ENCODE results near the gene CYLD.
A peak's percentile ranks its signal among the peaks of the same experiment; 100 is the strongest.

CYLD gene

DNA sequence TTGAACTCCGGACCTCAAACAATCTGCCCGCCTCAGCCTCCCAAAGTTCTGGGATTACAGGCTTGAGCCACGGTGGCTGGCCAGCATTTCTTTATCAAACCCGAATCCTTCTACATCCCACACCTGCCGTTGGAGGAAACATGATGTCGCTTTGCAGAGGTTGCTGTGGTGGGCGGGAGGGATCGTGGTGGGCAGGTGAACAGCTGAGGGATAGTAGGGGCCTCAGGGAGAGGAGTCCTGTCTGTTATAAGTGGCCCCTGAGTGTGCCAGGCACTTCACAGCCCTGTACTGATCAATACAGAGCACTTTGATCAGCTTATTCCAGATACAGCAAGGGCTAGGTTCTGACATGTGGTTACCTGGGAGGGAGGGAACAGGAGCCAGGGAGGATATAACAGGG, 76.5 kb downstream of the CYLD start:
- no peak for DNase-seq (ENCODE audit: low spot score)

DNA sequence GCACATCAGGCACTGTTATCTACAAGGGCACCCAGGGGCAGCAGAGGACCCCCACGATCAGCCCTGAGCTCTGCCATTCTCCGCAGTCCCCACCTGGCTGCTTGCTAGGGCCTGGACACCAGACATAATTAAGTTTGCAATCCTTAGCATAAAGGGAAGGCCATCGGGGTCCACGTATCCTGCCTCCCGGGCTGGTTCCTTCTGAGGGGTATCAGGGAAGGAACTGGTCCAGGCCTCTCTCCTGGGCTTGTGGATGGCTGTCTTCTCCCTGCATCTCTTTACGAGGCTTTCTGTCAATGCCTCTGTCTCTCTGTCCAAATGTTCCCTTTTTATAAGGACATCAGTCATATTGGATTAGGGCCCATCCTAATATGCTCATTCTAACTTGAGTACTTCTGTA, 77.8 kb downstream of the CYLD start:
- DNase-seq (ENCODE audit: low spot score) = no peak

DNA sequence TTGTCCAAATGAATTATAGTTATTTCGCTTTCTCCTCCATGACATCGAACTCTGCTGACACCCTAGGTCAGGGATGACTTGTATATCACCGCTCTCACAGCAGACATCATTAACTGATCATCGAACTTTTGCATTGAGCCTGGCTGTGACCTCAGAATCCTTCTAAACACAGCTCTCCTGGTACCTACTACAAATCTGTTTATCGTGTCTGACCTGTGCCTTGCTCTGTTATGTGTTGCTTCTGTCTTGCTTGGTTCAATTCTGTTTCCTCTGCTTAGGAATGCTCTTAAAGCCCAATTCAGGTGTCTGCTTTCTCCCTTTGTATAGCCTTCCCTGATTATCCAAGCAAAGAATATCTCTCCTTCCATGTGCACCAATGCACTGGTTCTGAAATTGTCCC, 78.3 kb downstream of the CYLD start:
- no peak for DNase-seq (ENCODE audit: low spot score)

DNA sequence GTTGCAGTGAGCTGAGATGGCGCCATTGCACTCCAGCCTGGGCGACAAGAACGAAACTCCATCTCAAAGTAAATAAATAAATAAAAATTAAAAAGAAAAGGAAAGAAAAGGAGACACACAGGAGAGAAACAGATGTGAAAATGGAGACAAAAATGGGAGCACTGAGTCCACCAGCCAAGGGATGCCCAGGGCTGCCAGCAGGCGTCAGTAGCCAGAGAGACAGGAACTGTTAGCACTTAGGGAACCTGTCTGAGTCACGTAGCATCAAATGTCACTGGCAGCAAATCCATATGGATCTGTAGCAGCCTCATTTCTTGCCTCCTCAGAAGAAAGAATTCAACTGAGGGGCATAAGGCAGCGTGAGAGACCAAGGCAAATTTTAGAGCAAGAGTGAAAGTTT, 79.7 kb downstream of the CYLD start:
- no peak for DNase-seq (ENCODE audit: low spot score)

DNA sequence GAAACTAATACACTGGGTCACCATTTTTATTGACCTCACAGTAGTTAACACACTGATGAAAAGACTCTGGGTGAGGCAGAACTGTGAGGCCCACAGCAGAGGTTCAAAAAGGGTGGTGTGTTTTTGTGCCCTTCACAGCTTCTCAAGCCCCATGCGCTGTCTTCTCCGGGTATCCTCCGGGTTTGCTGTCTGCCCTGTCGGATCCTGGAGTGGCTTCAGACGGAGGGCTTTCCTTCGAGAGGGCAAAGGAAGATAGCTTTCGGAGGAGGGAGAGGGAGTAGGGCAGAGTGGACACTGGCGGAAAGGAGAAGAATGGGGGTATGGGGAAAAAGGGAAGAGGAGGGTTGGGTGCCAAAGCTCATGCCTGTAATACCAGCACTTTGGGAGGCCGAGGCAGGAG, 80.8 kb downstream of the CYLD start:
- no peak for DNase-seq (ENCODE audit: low spot score)

DNA sequence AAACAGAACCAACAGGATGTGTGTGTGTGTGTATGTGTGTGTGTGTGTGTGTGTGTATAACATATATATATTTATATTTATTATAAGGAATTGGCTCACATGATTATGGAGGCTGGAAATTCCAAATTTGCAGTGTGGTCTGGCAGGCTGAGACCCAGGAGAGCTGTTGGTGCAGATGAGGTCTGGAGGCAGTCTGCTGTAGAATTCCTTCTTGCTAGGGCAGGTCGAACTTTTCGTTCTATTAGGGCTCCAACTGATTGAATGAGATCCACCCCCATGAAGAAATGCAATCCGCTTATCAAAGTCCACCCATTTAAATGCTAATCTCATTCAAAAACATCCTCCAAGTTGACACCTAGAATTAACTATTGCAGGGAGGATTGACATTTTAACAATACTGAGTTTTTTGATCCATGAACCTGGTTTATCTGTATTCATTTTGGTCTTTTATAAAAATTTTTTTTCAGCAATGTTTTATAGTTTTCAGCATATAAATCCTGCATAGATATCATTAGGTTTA, 85.0 kb downstream of the CYLD start:
- no peak for DNase-seq (ENCODE audit: low spot score)

DNA sequence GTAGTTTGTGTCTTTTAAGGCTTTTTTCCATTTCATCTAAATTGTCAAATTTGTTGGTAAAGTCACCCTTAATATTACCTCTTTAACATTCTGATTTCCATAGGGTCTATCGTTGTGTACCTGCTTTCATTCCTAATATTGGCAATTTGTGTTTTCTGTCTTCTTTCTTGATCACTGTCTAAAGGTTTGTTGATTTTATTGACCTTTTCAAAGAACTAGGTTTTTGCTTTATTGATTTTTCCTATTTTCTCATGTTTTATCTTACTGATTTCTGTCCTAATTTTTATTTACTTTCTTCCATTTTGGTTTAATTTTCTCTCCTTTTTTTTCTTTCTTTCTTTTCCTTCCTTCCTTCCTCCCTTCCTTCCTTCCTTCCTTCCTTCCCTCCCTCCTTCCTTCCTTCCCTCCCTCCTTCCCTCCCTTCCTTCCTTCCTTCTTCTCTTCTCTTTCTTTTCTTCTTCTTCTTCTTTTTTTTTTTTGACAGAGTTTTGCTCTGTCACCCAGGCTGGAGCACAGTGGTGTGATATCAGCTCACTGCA, 86.3 kb downstream of the CYLD start:
- no peak for DNase-seq (ENCODE audit: low spot score)

DNA sequence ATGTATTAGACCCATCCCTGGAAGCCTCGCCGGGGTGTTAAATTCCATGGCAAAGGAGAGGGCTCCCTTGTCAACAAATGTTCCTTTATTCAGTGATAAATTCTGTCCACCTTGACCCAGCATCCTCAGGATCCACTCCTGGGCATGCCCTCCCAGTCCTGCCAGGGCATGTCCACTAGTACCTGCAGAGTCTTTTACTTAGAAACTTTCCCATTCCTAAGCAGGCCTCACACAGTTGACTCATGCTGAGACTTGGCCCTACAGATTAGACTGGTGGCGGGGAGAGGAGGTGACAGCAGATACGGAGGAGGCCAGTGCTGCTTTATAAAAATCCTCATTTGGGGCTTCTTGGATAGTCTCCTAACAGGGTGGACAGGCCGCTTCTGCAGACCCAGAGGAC, 88.8 kb downstream of the CYLD start:
- no peak for DNase-seq (ENCODE audit: low spot score)

DNA sequence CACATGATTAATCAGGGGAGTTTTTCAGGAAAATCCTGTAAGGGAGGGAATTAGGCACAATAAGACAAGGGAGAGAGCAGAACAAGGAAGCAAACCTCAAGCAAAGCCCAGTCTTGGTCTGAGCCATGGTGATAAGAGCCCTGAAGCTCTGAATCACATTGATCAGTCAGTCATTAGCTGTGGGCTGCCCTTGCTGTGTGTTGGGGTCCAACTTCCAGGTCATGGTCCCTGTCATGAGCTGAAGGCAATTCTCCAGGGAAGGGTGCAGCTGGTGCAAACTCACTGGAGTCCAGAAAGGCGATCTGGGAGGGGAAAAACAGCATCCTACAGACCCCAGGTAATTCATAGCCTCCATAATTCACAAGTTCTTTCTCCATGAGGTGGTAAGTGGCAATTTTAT, 89.9 kb downstream of the CYLD start:
- DNase-seq (ENCODE audit: low spot score) = no peak

DNA sequence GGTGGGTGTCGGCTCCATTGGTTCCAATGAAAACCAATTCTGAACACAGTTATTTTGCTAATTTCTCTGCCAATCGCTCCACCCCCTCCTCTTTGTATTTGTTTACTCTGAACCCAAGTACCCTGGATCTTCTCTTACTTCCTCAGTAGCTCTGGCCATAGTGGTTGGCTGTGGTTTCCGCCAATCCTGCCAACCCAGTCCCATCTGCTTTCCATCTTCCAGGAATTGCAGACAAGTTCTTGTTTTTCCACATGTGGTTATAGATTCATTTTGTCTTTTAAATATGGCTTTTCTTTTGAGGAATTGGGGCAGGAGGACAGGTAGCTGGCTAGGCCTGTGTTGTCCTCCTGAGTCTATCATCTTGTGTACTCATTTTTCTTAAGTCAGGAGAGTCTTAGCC, 92.0 kb downstream of the CYLD start:
- DNase-seq (ENCODE audit: low spot score) = no peak

DNA sequence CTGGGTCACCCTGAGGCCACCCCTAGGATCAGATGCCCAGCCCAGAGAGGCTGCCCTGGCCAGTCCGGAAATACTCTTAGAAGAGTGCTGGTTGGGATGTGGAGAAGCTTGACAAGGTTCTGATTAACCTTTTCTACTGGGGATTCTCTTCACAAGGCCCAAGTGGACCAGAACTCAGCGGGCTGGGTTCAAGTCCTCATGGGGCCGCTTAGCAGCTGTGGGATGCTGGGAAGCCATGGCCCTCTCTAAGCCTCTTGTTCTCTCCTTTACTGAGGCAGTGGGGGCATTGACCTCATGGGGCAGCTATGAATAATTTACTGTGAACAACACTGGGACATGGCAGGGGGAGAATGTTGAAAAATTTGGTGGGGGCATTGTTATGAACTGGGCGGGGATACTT, 92.8 kb downstream of the CYLD start:
- no peak for DNase-seq (ENCODE audit: low spot score)

DNA sequence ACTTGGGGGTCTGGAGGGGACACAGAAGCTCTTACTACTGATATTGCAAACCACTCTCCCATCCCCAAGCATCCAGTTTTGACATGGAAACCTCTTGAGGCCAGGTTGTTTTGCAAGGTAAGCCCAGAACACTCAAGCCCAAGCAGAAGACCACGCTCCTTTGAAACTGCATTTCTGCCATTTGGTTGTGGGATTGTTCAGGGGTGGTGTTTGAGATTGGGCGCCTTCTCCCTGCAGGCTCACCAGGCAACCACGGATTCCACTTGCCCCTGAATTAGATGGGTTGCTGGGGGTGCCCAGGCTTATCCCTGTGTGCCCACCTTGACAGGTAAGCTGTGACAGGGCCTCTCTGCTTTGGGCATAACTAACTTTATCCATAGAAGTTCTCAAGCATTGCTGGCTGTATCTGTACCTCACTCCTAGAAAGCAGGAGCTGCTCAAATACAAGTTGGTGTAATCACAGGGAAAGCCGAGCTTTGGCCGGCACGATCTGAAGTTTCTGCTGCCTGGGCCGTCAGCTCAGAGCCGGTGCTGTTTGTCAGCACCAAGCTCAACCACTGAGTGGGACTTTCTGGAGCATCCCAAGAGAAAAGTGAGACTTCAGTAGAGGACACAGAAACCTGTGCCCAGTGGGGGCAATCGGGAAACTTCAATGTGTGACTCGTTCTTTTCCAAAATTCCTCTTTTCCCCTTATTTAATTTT, 93.6 kb downstream of the CYLD start:
- no peak for DNase-seq (ENCODE audit: low spot score)

DNA sequence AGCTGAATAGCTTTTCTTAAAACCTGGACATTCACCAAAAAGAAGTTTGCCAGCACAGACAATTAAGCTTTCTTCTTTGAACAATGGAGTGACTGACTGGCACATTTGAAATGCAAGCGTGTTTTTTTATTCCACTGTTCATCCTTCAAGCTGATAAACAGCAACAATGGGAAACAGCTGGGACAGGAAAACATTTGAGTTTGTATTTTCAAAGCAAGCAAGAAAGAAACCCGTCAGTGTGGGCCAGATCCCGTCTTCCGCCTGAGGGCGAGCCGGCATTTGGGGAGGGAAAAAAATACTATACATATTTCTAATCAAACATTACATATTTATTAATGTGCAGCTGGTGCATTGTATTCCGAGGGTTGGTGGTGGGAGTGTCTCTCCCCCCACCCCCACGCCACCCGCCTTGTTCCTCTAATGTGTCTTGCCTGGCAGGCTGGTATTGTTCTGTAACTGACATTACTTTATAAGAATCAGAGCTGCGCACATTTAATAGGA, 94.3 kb downstream of the CYLD start:
- no peak for DNase-seq (ENCODE audit: low spot score)

DNA sequence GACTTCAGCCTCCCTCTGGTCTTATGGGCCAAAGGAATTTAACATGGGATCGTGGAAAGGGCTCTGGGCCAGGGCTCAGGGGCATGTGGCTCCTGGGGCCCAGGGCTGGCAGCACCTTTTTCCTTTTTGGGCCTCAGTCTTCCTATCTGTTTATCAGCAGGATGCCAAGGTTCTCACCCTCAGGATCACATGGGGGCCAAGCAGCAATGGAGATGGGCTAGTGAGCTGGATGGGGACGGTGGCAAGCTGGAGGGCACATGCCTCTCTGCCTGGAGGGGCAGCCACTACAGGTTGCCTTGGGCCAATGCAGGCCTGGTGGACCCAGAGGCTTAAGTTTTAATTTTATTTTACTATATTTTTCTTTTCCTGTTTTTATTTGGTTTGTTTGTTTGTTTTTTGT, 95.4 kb downstream of the CYLD start:
- DNase-seq (ENCODE audit: low spot score) = no peak

DNA sequence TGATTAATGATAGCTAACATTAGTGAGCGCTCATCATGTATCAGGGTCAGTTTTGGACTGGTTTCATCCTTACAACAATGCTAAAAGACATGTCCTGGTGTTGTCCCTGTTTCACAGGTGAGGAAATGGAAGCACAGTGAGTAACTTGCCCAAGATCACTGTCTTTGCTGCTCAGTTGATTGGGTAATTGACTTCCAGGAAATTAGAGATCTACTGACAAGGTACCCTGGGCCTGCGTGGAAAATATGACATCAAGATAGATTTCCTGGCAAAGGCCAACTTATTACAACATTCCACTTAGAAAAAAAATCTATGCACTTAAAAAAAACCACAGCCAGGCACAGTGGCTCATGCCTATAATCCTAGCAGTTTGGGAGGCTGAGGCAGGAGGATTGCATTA, 96.3 kb downstream of the CYLD start:
- peak; percentile 6 for DNase-seq (ENCODE audit: low spot score)

DNA sequence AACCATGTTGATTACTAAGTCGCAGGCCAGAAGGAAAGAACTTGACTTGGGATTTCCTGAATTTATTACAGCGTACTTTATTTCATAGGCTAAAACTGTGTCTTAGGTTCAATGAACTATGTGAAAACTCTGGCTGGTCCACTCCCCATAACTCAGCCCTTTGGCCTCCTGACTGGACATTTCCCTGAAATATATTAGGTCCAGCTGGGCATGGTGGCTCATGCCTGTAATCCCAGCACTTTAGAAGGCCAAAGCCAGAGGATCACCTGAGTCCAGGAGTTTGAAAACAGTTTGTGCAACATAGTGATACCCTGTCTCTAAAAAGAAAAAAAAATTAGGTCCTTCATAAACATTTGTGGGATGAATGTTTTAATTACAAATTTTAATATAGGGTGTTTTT, 97.0 kb downstream of the CYLD start:
- no peak for DNase-seq (ENCODE audit: low spot score)

DNA sequence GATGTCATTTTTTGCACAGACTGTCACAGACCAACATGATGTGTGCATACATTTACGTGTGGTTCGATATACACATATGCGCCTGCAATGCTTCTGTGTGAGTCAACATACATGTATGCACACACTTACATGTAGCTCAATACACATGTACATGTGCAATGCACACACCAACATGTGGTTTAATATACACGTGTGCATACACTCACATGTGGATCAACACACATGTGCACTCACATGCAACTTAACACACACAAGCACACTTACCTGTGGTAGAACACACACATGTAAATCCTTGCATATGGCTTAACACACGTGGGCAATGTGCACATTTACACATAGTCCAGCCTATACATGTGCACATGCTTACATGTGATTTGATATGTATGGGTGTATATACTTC, 97.5 kb downstream of the CYLD start:
- no peak for DNase-seq (ENCODE audit: low spot score)

DNA sequence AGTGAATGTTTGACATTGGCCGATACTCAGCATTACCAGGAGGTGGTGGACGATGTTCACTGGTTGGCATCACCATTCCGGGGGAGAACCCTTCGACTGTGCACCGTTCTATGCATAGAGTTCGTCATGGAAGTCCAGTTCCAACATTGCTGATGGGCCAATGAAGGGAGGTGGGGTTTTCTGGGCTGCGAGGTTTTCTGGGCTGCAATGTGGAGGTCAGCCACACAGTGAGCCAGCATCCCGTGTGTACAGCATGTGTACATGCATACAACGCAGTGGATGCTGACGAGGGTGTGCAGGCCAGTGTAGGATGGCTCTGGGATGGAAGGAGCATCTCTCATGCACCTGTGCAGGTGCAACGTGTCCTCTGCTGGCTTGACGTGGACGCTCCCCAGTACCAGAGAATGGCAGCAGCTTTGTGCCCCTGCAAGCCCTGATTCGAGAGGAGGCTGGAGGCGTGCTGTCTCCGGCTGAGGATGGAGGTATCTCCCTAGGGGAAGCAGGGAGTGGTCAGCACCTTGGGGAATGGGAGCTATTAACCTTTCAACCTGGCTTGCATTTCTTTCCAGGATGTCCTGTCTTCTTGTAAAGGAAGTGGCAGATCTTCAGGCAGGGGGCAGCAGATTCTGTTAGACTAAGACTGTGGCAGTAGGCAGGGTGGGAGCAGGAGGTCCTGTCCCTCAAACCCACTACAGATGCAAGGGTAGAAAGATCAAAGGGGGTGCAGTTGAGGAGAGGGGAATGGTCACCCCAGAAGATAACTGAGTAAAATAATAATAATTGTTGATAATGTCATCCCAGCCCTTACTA, 98.2 kb downstream of the CYLD start:
- DNase-seq (ENCODE audit: low spot score) = no peak

DNA sequence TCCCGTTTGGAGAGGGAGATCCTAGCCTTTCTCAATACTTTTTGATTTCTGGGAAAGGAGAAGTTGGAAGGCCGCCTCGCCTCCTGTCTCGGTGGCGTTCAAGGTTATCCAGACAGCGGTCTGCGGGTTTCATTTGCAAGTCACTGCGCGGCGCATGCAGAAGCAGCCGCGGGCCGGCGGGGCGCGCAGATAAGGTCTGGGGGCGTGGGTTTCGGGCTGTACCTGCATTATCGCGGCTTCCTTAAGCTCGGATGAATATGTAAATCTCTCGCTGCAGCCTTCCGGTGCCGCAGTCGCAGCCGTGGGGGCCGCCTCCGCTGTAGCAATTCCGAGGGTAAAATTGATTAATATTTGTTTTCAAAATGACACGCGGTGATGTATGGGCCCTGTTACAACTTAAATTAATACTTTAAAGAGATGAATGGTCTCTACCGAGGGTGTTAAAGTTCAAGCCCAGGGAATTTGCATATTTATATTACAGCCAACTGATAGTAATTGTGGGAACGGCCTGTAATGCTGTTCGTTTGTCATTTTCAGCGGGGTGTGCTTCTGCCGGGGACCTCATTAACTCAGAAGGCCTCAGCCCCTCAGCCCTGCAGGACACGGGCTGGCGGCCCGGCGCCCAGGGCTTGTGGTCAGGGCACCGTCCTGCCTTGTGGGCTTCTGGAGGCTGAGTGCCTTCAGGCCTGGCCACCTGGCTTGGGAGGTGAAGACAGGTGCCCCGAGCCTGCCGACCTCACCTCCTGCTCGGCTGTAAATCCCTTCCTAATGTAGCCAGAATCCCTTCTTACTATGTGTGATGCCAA, 99.4 kb downstream of the CYLD start:
- DNase-seq (ENCODE audit: low spot score) = peak; percentile 25

DNA sequence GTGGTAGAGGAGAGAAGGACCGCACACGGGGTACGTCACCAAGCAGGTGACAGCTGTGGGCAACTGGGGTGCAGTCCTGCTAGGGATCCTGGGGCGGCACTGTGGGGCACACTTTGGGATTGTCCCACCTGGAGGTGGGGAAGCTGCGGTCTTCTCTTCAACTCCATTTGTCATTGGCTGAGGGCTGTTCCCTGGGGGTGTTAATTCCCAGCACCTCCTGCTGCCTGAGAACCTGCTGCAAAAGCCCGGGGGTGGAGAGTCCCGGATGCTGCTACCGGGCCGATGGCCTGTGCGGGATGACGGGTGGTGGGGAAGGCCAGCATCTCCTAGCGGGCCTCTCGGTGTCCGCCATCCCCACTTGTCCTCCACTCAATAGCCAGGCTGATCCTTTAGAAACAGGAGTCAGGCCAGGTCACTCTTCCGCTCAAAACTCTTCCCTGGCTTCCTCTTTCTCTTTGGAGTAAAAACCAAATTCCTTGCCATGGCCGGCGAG, 100.2 kb downstream of the CYLD start:
- DNase-seq (ENCODE audit: low spot score) = no peak

DNA sequence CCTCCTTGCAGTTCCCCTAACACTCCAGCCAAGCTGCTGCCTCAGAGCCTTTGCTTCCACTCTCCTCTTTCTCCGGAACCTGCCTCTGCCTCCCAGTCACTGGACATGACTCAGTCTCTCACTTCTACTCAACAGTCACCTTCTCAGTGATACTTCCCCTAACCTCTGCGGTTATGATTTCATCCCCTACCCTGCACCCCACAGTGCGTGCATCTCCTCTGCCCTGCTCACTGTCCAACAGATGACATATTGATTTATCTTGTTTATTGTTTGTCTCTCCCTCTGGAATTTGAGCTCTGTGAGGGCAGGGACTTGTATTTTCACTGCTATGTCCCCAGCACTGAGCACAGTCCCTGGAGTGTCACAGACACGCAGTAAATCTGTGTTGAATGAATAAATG, 100.7 kb downstream of the CYLD start:
- DNase-seq (ENCODE audit: low spot score) = peak; percentile 61

DNA sequence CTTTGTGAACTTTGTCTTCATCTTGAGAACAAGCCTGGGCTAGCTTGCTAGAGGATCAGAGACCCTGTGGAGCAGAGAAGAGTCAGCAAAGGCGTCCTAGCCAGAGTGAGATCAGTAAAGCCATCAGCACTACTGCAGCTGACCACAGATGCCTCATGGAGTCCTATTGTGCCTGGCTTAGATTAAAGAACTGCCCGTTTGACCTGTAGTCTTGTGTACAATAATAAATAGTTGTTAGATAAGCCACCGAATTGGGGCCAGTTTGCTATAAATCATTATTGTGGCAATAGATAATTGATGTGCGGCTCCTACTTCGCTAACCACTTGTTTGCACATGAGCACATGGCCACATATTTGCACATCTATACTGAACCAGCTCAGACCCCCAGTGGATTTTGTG, 103.0 kb downstream of the CYLD start:
- no peak for DNase-seq (ENCODE audit: low spot score)
